HS-5 (cell line): ENCODE data around the gene TRIM7.
A peak's percentile ranks its signal among the peaks of the same experiment; 100 is the strongest.
"Not testable (repeated sequence)": the region's sequence is repeated elsewhere in the genome, so short reads cannot be mapped to it uniquely, and the experiment has no call there.

ENCODE experiments used
- DNase-seq: peaks from one replicate; pipeline ENCODE4 v3.0.0-alpha.2; 2012; ENCODE audit warnings: low read depth

Gene TRIM7

DNA sequence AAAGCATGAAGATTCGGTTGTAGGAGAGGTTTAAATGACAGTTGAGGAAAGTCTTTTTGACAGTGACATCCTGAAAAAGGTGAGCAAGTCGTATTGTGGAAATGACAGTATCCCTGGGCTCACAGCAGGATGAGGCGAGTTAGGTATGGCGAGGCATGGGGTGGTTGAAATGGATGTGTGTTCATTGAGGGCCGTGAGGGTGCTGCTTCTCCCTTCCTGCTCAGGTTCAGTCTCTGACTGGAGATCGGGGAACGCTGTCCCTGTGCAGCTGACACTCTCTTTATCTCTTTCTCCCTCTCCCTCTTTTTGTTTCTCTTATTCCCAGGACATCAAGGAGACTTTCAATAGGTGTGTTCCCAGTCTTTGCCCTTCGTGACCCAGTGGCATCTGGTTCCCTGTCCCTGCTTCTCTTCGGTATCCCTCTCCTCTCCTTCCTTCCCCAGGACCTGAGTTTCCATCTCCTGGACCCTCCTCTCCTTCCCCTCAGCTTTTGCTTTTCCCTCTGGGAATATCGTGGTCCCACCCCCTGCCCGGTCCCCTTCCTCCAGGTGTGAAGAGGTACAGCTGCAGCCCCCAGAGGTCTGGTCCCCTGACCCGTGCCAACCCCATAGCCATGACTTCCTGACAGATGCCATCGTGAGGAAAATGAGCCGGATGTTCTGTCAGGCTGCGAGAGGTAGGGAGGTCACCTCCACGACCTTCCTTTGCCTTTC, 28.2 kb upstream of the TRIM7 start:
- DNase-seq = no peak

DNA sequence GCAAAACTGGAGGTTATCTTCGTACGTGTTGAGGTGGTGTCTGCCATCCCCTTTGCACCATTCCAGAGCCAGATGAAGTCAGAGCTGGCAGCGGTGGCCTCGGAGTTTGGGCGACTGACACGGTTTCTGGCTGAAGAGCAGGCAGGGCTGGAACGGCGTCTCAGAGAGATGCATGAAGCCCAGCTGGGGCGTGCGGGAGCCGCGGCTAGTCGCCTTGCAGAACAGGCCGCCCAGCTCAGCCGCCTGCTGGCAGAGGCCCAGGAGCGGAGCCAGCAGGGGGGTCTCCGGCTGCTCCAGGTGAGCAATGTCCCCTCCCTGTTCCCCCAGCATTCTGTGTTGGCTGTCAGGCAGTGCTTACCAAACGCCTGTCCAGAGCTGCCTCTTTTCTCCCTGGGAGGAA, 27.6 kb upstream of the TRIM7 start:
- no peak for DNase-seq

DNA sequence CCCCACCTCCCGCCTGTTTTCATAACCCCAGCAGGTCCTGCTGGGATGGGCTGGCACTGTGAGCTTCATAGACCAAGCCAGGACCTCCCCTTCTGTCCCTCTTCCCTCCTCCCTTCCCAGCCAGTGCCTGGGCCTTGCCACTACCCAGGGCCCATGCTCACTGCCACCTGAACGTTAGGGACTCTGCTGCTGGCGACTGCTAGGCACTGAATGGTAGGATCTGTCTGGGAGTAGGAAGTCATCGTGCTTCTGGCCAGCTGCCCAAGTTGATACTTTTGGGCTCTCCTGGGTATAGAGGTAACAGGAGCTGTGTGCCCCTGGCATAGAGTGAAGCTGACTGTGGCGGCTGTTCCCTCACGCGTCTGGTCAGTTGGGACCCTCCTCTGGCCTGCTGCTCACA, 26.4 kb upstream of the TRIM7 start:
- DNase-seq = no peak

DNA sequence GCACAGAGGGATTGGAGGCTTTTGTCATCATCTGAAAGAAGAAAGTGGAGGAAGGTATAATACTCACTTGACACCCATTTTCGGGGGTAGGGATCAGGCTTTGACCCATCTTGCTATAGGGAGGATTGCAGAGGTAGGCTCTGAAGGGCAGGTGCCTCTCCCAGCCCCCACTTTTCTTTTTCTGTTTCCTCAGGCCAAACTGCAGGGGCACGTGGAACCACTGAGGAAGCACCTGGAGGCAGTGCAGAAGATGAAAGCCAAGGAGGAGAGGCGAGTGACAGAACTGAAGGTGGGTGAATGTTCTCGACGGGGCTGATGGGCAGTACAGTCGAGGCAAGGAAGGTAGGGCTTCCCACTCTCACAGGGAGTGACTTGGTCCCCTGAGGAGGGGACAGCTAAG, 25.6 kb upstream of the TRIM7 start:
- DNase-seq = no peak

DNA sequence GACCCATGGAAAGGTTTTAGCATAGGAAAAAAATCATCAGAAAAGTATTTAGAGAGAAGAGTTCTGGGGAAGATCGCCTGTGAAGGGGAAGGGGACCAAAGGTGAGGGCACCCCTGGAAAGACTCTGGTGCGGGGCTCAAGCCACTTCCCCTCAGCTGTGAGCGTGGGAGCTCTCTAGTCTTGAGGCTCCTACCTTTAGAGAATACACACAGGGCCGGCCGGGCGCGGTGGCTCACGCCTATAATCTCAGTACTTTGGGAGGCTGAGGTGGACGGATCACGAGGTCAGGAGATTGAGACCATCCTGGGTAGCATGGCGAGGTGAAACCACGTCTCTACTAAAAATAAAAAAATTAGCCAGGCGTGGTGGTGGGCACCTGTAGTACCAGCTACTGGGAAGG, 25.0 kb upstream of the TRIM7 start:
- DNase-seq = no peak

DNA sequence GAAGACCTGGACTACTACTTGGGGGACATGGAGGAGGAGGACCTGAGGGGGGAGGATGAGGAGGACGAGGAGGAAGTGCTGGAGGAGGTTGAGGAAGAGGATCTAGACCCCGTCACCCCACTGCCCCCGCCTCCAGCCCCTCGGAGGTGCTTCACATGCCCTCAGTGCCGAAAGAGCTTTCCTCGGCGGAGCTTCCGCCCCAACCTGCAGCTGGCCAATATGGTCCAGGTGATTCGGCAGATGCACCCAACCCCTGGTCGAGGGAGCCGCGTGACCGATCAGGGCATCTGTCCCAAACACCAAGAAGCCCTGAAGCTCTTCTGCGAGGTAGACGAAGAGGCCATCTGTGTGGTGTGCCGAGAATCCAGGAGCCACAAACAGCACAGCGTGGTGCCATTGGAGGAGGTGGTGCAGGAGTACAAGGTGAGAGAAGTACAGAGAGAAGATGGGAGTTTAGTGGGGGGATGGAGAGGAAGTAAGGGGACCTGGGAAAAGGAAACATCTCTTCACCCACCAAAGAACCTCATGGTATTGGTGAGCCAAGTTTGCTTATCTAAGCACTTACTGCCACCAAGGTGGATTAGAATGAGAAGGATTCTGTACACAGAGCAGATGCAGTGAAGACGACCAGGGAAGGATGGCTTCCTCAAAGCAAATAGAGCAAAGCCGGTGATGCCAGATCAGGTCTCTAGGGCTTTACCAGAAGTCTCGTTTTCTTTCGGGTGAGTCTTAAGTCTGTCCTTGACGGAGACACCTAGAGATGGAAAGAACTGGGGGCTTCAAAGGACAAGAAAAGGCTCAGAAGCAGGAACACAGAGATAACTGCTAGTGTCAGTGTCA, 19.6 kb upstream of the TRIM7 start:
- no peak for DNase-seq

DNA sequence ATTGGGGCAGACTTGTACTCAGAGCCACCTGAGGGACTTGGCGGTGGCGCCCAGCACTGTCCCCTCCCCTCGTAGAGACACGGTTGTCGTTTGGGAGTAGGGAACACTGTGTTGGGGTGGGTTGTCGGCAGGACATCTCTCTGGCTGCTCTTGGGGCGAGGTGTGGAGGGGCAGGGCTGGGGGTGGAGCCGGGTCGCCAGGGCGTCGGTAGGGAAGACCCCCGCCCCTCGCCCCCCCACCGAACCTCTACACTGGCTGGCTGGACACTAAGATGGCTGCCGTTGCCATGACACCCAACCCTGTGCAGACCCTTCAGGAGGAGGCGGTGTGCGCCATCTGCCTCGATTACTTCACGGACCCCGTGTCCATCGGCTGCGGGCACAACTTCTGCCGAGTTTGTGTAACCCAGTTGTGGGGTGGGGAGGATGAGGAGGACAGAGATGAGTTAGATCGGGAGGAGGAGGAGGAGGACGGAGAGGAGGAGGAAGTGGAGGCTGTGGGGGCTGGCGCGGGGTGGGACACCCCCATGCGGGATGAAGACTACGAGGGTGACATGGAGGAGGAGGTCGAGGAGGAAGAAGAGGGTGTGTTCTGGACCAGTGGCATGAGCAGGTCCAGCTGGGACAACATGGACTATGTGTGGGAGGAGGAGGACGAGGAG, 18.9 kb upstream of the TRIM7 start:
- DNase-seq = no peak

DNA sequence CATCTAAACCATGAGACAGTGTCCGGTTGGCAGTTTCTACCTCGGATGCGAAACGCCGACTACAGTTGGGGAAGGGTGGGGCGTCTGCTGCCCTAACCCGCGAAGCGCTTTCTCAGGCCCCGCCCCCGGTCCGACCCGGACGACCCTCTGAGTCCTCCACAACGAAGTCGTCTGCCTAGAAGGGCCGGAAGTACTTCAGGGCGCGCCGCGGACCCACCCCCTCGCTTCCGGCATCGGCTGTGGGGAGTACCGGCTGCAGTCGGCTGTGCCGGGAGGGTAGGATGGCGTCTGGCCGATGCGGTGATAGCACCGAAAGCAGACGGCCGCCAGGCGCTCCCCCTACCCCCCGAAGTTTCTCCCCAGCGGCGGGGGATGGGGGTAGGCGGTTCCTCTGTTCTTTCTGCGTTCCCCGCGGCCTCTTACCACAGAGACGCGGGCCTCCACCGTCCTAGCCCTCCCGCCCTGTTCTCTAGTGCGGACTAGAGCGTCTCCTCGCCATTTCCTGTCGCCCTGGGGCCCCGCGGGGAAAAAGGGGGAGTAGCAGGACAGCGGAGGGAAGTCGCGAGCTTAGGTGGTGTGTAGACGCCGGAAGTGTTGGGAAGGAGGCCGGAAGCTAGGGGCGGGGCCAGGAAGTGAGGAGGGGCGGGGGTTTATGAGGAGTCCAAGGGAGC, 18.2 kb upstream of the TRIM7 start, which contains the start of gene TRIM41:
TSS of gene TRIM41 (plus strand) at position 224 of the 671 bp plus-strand sequence. CDS start 719 bp downstream, outside the sequence.
- DNase-seq = peak; percentile 94

DNA sequence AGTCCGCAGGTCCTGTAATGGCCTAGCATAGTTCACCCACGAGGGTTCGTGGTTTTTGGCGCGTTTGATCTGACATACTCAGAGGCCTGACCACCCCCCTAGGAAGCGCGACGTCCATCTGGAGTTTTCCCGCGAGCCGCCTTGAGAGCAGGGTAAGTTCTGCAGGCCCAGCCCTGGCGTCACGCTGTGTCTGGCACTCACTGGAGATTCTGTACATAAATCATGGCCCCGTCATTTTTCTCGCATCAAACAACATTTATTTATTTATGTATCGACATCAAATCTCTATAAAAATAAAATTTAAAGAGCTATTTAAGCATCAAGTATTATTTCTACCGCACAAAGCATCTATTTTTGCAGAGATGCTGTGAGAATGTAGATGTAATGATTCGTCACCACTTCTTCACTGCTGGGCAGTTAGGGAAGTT, 17.6 kb upstream of the TRIM7 start:
- no peak for DNase-seq

DNA sequence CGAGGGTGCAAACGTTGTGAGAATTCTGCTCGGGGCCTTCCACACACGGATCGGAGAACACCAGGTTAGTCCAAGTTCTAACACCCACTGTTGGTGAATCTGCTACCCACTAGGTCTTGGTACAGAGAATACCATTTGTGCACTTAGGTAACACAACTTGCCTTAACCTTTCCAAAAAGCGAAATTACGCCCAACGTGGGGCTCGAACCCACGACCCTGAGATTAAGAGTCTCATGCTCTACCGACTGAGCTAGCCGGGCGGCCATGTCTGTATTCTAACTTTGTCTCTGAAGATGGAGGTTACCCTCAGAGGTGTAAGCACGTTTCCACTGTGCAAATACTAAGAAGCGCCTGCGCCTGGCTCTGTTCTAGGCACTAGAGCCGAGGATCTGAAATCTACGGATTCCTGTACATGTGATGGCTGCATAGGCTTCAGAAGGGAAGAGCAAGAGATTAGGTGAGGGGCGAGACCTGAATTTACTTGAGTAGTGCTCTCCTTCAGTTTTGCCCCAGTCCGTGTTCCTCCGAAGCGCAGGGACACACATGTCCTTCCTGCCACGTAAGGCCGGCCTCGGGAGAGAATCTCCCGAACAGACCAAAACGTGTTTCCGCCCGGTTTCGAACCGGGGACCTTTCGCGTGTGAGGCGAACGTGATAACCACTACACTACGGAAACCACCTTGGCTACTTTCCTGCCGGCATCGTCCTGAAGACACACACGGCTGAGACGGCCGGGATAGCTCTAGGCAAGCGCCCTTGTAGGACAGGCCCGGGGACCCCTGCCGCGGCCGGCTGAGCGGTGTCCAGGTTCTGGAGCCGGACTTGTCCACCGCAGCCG, 17.0 kb upstream of the TRIM7 start:
- DNase-seq = peak; percentile 97

DNA sequence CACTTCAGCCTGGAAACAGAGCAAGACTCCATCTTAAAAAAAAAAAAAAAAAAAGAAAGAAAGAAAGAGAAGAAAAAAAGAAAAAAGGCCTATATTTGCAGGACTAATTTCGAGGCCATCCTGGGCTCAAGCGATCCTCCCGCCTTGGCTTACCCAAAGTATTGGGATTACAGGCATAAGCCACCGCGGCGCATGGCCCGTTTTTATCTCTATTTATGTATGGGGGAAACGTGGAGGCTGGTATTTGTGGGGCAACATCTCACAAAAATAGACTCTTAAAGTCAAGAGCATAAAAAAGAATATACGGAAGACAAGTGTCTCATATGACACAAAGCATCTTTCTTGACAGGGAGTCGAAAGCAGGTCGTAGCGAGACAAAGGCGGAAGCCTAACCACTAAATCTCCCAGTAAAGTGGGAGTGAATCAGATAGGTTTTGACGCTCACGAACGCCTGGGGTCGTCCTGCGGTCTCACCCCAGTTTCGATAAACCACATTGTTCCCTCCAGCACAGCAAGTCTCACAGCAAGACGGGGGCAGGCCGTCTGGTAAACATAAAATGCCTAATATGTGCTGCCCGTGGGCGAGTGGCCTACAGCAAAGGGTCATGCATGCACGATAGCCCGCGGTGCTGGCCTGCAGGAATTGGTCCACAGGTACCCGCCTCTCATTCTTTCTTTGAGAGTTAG, 16.3 kb upstream of the TRIM7 start:
- no peak for DNase-seq

DNA sequence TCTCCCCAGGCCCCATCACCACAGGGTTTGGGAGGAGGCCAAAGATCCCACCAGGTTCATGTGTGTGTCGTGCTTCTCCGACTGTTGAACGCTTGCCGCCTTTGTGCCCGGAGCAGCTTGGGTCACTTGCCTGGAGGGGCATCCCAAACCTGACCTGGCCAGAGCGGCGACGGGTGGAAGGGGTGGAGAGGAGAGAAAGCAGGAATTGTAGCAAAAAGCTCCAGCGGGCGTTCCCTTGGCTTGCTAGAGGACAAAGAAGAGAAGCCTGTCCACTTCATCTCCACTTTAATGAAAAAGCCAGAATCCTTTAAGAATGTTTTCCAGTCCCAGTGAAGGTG, 15.2 kb upstream of the TRIM7 start:
- DNase-seq = no peak

DNA sequence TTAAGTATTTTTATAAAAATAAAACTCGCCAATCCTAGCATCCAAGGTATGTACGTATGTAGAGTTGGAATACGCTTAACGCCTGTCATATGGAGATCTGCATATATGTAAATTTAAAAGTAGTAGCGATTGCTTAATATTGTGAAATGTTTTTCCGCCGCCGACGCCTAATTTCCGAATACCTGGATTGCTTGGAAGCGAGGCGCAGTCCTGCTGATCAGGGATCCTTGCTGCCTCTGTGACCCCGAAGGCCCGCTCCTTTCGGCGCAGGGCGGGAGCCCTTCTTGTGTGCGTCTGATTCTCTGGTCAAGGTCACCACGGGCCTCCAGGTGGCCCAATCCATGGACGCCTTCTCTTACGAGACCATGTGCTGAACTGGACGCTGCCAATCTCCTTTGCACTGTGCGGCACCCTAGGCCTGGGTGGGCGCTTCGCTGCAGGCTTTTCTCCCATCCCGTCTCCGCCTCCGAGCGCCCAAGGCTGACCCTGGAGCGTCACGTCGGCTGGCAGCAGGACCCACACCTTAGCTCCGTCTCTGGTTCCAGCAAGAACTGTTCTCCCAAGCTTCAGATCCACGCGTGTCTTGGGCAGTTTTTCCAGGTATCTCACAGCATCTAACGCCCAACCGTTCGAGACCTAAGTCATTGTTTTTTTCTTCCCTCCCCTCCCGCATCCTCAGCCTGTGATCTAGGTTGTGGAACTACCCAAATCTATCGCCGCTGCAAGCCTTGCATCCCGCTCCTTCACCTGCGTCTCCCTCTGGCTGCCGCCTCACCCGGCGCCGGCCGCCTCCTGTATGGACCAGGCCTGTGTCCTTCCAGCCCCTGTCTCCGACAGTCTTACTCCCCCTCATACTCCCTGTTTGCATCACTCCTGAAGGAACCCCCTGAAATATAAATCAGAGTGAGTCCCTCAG, 14.5 kb upstream of the TRIM7 start:
- no peak for DNase-seq

DNA sequence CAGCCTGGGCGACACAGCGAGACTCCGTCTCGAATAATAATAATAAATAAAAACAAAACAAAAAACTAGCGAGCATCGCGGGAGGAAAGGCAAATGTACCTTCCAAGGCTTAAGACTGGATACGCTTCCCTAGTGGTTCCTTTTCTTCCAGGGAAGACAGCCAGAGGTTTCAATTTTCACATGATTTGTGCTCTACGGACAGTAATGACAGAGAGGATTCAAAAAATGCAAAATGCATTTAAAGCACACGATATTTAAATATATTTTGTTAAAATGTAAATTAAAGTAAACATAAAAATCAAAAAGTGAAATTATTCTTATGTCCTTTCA, 13.8 kb upstream of the TRIM7 start:
- no peak for DNase-seq

DNA sequence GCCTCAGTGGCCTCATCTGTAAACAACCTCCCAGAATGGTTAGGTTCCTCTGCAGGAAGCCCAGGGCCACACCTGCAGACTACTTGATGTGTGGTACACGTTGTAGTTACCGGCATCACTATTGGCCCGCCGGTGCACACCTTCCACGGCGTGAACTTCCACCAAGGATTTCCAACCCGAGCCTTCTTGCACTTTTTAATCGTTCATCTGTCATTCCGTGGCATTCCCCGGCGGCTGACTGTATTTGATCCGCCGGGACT, 12.7 kb upstream of the TRIM7 start:
- DNase-seq = no peak

DNA sequence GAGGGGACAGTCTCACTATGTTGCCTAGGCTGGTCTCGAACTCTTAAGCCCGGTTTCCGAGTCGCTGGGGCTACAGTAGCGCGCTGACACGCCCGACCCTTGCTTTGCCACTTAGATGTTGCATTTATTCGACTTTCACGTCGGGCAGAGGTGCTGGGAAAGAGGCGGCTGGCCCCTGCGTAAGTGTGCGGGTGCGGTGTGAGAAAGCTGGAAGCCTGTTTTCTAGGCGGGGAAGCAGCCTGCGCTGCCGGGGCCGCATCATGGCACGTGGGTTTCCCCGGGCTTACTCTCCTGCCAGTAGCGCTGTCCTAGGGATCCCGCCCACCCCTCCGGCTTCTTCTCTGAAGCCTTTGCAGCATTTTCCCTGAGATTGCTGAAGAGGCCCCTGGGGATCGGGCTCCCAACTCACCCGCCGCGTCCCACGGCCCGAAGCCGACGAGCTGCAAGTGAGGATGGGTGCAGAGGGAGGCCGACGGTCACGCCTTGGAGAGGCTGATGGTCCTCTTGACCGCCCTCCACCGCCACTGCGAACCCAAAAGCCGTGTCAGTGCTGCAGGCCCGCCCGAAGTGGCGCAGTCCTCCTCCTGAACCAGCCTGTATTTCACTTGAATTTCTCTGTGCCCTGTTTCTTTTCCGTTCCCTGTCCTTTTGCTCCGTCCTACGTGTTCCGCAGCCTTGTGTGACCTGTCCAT, 12.3 kb upstream of the TRIM7 start:
- DNase-seq = no peak

DNA sequence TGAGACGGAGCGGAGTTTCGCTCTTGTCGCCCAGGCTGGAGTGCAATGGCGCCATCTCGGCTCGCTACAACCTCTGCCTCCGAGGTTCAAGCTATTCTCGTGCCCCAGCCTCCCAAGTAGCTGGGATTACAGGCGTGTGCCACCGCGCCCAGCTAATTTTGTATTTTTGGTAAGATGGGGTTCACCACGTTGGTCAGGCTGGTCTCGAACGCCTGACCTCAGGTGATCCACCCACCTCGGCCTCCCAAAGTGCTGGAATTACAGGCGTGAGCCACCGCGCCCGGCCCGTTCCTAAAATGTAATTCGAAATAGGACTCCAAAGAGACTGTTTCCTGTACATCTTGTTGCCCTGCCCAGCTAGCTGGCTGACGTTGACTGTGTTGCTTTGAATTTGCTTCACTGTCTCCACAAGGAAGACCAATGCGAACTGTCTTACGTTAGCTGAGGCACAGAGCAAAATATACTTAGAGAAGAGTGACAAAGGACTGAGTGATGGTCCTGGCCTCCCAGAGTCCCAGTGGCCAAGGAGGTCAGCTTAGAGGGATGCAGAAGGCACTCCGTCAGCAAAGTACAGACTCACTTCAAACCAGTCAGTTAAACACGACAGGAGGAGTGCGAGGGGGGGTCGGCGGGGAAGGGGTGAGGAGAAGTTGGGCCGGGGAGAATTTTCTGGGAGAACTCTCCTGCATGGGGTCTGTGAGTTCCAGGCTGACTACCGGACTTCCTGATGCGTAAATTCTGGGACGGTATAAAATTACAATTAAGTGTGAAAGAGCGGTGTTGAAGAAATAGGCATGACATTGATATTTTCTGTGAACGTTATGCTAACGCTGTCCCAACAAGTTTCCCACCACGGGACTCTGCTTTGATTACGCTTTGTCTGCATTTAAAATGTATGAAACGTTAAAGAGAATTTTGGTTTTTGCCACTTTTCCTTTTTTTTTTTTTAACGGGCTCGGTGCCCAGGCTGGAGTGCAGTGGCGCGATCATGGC, 11.3 kb upstream of the TRIM7 start:
- no peak for DNase-seq

DNA sequence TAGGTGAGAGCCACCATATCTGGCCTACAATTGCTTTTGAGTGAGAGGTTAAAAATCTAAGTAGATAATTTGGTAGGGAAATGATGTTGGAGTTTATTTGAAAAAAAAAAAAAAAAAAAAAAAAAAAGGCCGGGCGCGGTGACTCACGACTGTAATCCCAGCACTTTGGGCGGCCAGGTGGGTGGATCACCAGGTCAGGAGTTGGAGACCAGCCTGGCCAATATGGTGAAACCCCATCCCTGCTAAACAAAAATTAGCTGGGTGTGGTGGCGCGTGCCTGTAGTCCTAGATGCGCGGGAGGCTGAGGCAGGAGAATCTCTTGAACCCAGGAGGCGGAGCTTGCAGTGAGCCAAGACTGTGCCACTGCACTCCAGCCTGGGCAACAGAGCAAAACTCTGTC, 9.3 kb upstream of the TRIM7 start:
- DNase-seq = not testable (repeated sequence)
